Measurements from ENCODE around the gene SPTAN1. TPM values are rescaled to one million over a fixed set of nuclear protein-coding genes. Genes with fewer than 3 reads are reported as not detected.
"Not testable (repeated sequence)": the region's sequence is repeated elsewhere in the genome, so short reads cannot be mapped to it uniquely, and the experiment has no call there.

The SPTAN1 gene
- total RNA-seq (100 to 1,000 TPM; 328 to 438 TPM), polyA plus RNA-seq (100 to 1,000 TPM in 1 of 2 donors, 10 to 100 TPM in 1; 70.0 to 145 TPM)
- long read RNA-seq, donor 1, full-length matches to known transcripts: 26 of 37 reads
- long read RNA-seq, donor 1, partial matches to known transcripts: 11 of 37 reads
- long read RNA-seq, donor 1, other reads (novel, unspliced or antisense): 0 of 37 reads
- long read RNA-seq, donor 2, full-length matches to known transcripts: 7 of 7 reads
- long read RNA-seq, donor 2, partial matches to known transcripts: 0 of 7 reads
- long read RNA-seq, donor 2, other reads (novel, unspliced or antisense): 0 of 7 reads
- long read RNA-seq, donor 3, transcript SPTAN1-211 (6 exons, 1,713 nt): major isoform, 5 of 71 reads
- long read RNA-seq, donor 3, partial matches to known transcripts: 43 of 71 reads
- long read RNA-seq, donor 3, other reads (novel, unspliced or antisense): 14 of 71 reads
- long read RNA-seq, donor 4, transcript SPTAN1-221 (5 exons, 1,503 nt): major isoform, 7 of 39 reads
- long read RNA-seq, donor 4, partial matches to known transcripts: 27 of 39 reads
- long read RNA-seq, donor 4, other reads (novel, unspliced or antisense): 0 of 39 reads
- long read RNA-seq, donor 5, transcript SPTAN1-211 (6 exons, 1,713 nt): minor isoform, 7 of 130 reads
- long read RNA-seq, donor 5, transcript SPTAN1-221 (5 exons, 1,503 nt): major isoform, 9 of 130 reads
- long read RNA-seq, donor 5, partial matches to known transcripts: 74 of 130 reads
- long read RNA-seq, donor 5, other reads (novel, unspliced or antisense): 33 of 130 reads

- no peak for TF ChIP-seq CTCF (IDR thresholded peaks at IDR 0.05; ENCODE audit: control extremely low read depth, extremely low read depth)
- WGBS, 2 donors: 0 to 1% methylated on average over 55 to 81 of the region's 81 CpGs
- Histone ChIP-seq H3K9me3 (ENCODE audit: control insufficient read depth in 4 of 4, insufficient read depth in 3 of 4, low read length in 3 of 4) (no peaks in the 10 kb centered on the region), H3K4me3 (peak within 1 kb of the TSS; percentile 67), H3K36me3 (ENCODE audit: control insufficient read depth in 4 of 4, insufficient read depth in 4 of 4, low read length in 4 of 4) (peaks cover 0 to 2% (median 0%) of the 10 kb centered on the region in 4 donors), H3K9ac (ENCODE audit: insufficient read depth in 1 of 2, low read length in 2 of 2) (peak within 1 kb of the TSS; percentile 57 to 97), H3K27ac (ENCODE audit: low read depth in 1 of 2, low read length in 1 of 2) (peak within 1 kb of the TSS; percentile 98 to 99), H3K4me1 (ENCODE audit: control insufficient read depth in 5 of 5, insufficient read depth in 5 of 5, low read length in 5 of 5) (peaks cover 4 to 46% (median 20%) of the 10 kb centered on the region in 5 donors), H3K27me3 (ENCODE audit: control insufficient read depth in 3 of 3, insufficient read depth in 3 of 3, low read length in 2 of 3) (no peaks in the 10 kb centered on the region)
- peak; percentile 92 to 96 (median 93) for DNase-seq
- peak; percentile 94 for ATAC-seq (ENCODE audit: insufficient read depth, low FRiP score)
Observed at GRCh38 chr9:128552153-128552743, at the start of gene SPTAN1. SPTAN1 (plus strand) TSS chr9:128552587; CDS start chr9:128566741, 14,154 bp downstream.

GRCh38 chr9:128503415-128503825 is 49.0 kb upstream of the SPTAN1 start:
- peaks cover 3 to 22% (median 14%) of the 10 kb centered on the region in 4 donors for H3K36me3 ChIP-seq (ENCODE audit: control insufficient read depth in 4 of 4, insufficient read depth in 4 of 4, low read length in 4 of 4)
- not testable (repeated sequence) for ATAC-seq (ENCODE audit: insufficient read depth, low FRiP score)

GRCh38 chr9:128503870-128504269 is 48.5 kb upstream of the SPTAN1 start:
- ATAC-seq (ENCODE audit: insufficient read depth, low FRiP score) (no peak), DNase-seq (peak in 2 of 3 donors; percentile 46 to 58)
- Histone ChIP-seq H3K27ac (ENCODE audit: low read depth in 1 of 2, low read length in 1 of 2) (no peak overlapping the region), H3K4me1 (ENCODE audit: control insufficient read depth in 5 of 5, insufficient read depth in 5 of 5, low read length in 5 of 5) (peaks cover 0 to 12% (median 4%) of the 10 kb centered on the region in 5 donors), H3K4me3 (no peak overlapping the region), H3K36me3 (ENCODE audit: control insufficient read depth in 4 of 4, insufficient read depth in 4 of 4, low read length in 4 of 4) (peaks cover 0 to 18% (median 10%) of the 10 kb centered on the region in 4 donors), H3K9ac (ENCODE audit: insufficient read depth in 1 of 2, low read length in 2 of 2) (peak overlapping the region in 1 of 2 donors; percentile 14), H3K27me3 (ENCODE audit: control insufficient read depth in 3 of 3, insufficient read depth in 3 of 3, low read length in 2 of 3) (no peaks in the 10 kb centered on the region), H3K9me3 (ENCODE audit: control insufficient read depth in 4 of 4, insufficient read depth in 3 of 4, low read length in 3 of 4) (no peaks in the 10 kb centered on the region)
- no peak for TF ChIP-seq CTCF (IDR thresholded peaks at IDR 0.05; ENCODE audit: control extremely low read depth, extremely low read depth)
- 20 to 25% methylated on average over 11 of the region's 11 CpGs for whole genome bisulfite sequencing, 2 donors

More at GRCh38 chr9:128503415-128503825, 49.0 kb upstream of the SPTAN1 start:
- not testable (repeated sequence) for H3K4me3 ChIP-seq; H3K27ac ChIP-seq (ENCODE audit: low read depth in 1 of 2, low read length in 1 of 2); H3K9me3 ChIP-seq (ENCODE audit: control insufficient read depth in 4 of 4, insufficient read depth in 3 of 4, low read length in 3 of 4); DNase-seq; H3K9ac ChIP-seq (ENCODE audit: insufficient read depth in 1 of 2, low read length in 2 of 2); H3K27me3 ChIP-seq (ENCODE audit: control insufficient read depth in 3 of 3, insufficient read depth in 3 of 3, low read length in 2 of 3)
- peaks cover 0 to 12% (median 4%) of the 10 kb centered on the region in 5 donors for H3K4me1 ChIP-seq (ENCODE audit: control insufficient read depth in 5 of 5, insufficient read depth in 5 of 5, low read length in 5 of 5)
- WGBS, 2 donors: 66 to 72% methylated on average over 14 of the region's 14 CpGs

All from lung (tissue), 16 donors.